ENCODE data around the gene ELP2.

The ELP2 gene

DNA sequence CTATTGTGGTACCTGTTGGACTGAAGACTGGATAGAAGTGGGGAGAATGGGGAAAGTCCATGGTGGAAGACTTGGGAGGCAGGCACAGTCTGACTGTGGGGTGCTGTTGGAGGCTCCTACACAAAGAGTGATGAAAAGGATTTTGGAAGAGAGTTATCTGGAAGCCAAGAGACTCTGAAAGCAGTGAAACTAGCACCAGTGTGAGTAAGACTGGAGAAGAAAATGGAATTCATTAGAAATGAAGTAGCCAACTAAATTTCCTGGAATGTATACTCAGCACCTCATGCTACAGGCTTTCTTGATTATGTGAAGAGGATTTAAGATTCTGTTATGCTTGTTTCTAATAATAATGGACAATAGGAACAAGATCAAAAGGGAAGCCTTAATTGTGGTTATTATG is 27.7 kb downstream of the ELP2 start:
- Histone ChIP-seq H3K18ac (ENCODE audit: low read length) (no peak overlapping the region), H3K27ac (replicated peaks; ENCODE audit: low read length) (no peak overlapping the region), H3K79me1 (ENCODE audit: low read depth, low read length) (peaks cover 1% of the 10 kb centered on the region), H2BK15ac (ENCODE audit: low read length) (no peak overlapping the region), H3K14ac (ENCODE audit: low read length) (no peak overlapping the region), H3K4ac (ENCODE audit: low read length) (no peak overlapping the region), H3K9ac (ENCODE audit: low read depth, low read length, poor library complexity) (no peak overlapping the region), H2AK5ac (ENCODE audit: low read depth, low read length) (no peak overlapping the region), H4K8ac (ENCODE audit: low read depth, low read length) (no peak overlapping the region), H2BK120ac (ENCODE audit: low read depth, low read length) (no peak overlapping the region), H2BK12ac (ENCODE audit: low read length) (no peak overlapping the region), H3K4me2 (ENCODE audit: insufficient read depth, low read length, poor library complexity, severe bottlenecking) (no peak overlapping the region), H3K4me1 (ENCODE audit: control insufficient read depth in 2 of 2, insufficient read depth in 1 of 2, low read depth in 1 of 2, low read length in 2 of 2) (no peaks in the 10 kb centered on the region), H2BK5ac (ENCODE audit: low read length) (no peak overlapping the region), H4K91ac (ENCODE audit: low read depth, low read length, poor library complexity) (no peak overlapping the region), H3K9me3 (replicated peaks in 1 of 2; ENCODE audit: control insufficient read depth in 2 of 2, insufficient read depth in 1 of 2, low read depth in 1 of 2, low read length in 2 of 2) (no peaks in the 10 kb centered on the region), H3K27me3 (ENCODE audit: control insufficient read depth in 3 of 3, insufficient read depth in 3 of 3, low read depth in 1 of 3, low read length in 3 of 3) (no peaks in the 10 kb centered on the region), H3K23ac (ENCODE audit: low read depth, low read length, poor library complexity) (no peak overlapping the region), H3K36me3 (replicated peaks in 1 of 2; ENCODE audit: control insufficient read depth in 2 of 2, insufficient read depth in 2 of 2, low read length in 2 of 2) (peaks cover 24 to 99% of the 10 kb centered on the region in 2 donors), H3K4me3 (ENCODE audit: low read length in 2 of 2) (no peak overlapping the region), H2AFZ (ENCODE audit: low read length) (no peak overlapping the region)
- no peak for DNase-seq (ENCODE audit: low spot score)

DNA sequence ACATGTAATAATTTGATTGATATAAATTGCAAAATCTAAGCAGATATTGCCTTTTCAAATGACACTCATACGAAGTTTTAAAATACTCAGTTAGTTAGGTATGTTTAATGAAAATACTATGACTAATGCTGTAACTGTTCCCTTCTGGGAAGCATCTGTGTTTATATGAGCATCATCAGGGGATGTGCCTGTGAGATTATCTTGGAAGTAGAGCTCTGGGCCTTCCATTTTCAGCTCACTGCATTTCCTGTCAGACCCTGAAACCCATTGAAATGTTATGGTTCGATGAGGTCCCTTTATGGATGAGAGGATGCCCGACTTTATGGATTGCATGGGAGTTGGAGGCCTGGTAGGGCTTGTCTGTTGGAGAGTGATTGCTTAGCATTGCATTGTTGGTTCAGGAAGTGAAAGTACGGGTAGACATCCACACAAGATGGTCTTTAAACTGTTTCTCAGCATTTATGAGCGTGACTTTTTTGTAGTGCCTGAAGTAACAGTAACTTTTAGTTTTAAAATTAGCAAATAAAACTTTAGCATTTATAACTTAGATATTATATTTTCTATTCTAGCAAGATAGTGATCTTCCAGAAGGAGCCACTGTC is 28.7 kb downstream of the ELP2 start:
- Histone ChIP-seq H3K79me1 (ENCODE audit: low read depth, low read length) (peaks cover 1% of the 10 kb centered on the region), H2BK15ac (ENCODE audit: low read length) (no peak overlapping the region), H3K9ac (ENCODE audit: low read depth, low read length, poor library complexity) (no peak overlapping the region), H2AFZ (ENCODE audit: low read length) (no peak overlapping the region), H3K27ac (replicated peaks; ENCODE audit: low read length) (no peak overlapping the region), H4K91ac (ENCODE audit: low read depth, low read length, poor library complexity) (no peak overlapping the region), H2BK5ac (ENCODE audit: low read length) (no peak overlapping the region), H3K23ac (ENCODE audit: low read depth, low read length, poor library complexity) (no peak overlapping the region), H3K14ac (ENCODE audit: low read length) (no peak overlapping the region), H3K4ac (ENCODE audit: low read length) (no peak overlapping the region), H3K4me1 (ENCODE audit: control insufficient read depth in 2 of 2, insufficient read depth in 1 of 2, low read depth in 1 of 2, low read length in 2 of 2) (no peaks in the 10 kb centered on the region), H2BK120ac (ENCODE audit: low read depth, low read length) (no peak overlapping the region), H2BK12ac (ENCODE audit: low read length) (no peak overlapping the region), H4K8ac (ENCODE audit: low read depth, low read length) (no peak overlapping the region), H2AK5ac (ENCODE audit: low read depth, low read length) (no peak overlapping the region), H3K4me3 (ENCODE audit: low read length in 2 of 2) (no peak overlapping the region), H3K4me2 (ENCODE audit: insufficient read depth, low read length, poor library complexity, severe bottlenecking) (no peak overlapping the region), H3K18ac (ENCODE audit: low read length) (no peak overlapping the region), H3K27me3 (ENCODE audit: control insufficient read depth in 3 of 3, insufficient read depth in 3 of 3, low read depth in 1 of 3, low read length in 3 of 3) (no peaks in the 10 kb centered on the region), H3K36me3 (replicated peaks in 1 of 2; ENCODE audit: control insufficient read depth in 2 of 2, insufficient read depth in 2 of 2, low read length in 2 of 2) (peaks cover 23 to 99% of the 10 kb centered on the region in 2 donors), H3K9me3 (replicated peaks in 1 of 2; ENCODE audit: control insufficient read depth in 2 of 2, insufficient read depth in 1 of 2, low read depth in 1 of 2, low read length in 2 of 2) (no peaks in the 10 kb centered on the region)
- WGBS, 2 donors (ENCODE audit: extremely low coverage in 2 of 2, insufficient read length in 2 of 2, insufficient replicate concordance in 1 of 2): no CpG with 5 or more reads among the region's 5 CpGs
- DNase-seq (ENCODE audit: low spot score): no peak

DNA sequence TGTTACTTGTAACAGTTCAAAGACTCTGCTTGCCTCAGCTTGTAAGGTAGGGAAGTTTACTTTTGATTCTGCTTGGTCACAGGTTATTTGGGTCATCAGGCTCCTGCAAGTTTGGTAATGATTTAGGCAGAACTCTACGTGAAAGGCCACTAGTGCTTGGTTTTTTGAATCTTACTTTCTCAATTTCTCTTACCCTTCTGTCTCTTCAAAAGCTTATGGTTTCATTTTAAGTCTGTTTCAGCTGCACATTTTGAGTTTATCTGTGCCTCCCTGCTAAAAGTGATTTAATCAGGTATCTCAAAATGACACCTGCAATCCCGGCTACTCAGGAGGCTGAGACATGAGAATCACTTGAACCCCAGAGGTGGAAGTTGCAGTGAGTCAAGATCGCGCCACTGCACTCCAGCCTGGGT is 31.3 kb downstream of the ELP2 start:
- Histone ChIP-seq H3K27ac (replicated peaks; ENCODE audit: low read length) (no peak overlapping the region), H4K8ac (ENCODE audit: low read depth, low read length) (no peak overlapping the region), H3K4me1 (ENCODE audit: control insufficient read depth in 2 of 2, insufficient read depth in 1 of 2, low read depth in 1 of 2, low read length in 2 of 2) (no peaks in the 10 kb centered on the region), H3K4me2 (ENCODE audit: insufficient read depth, low read length, poor library complexity, severe bottlenecking) (no peak overlapping the region), H2AFZ (ENCODE audit: low read length) (no peak overlapping the region), H3K4ac (ENCODE audit: low read length) (no peak overlapping the region), H3K4me3 (ENCODE audit: low read length in 2 of 2) (no peak overlapping the region), H2BK12ac (ENCODE audit: low read length) (no peak overlapping the region), H3K9me3 (replicated peaks in 1 of 2; ENCODE audit: control insufficient read depth in 2 of 2, insufficient read depth in 1 of 2, low read depth in 1 of 2, low read length in 2 of 2) (no peaks in the 10 kb centered on the region), H3K36me3 (replicated peaks in 1 of 2; ENCODE audit: control insufficient read depth in 2 of 2, insufficient read depth in 2 of 2, low read length in 2 of 2) (peaks cover 24 to 98% of the 10 kb centered on the region in 2 donors), H2BK5ac (ENCODE audit: low read length) (no peak overlapping the region), H3K79me1 (ENCODE audit: low read depth, low read length) (peaks cover 1% of the 10 kb centered on the region), H2BK15ac (ENCODE audit: low read length) (no peak overlapping the region), H4K91ac (ENCODE audit: low read depth, low read length, poor library complexity) (no peak overlapping the region), H3K18ac (ENCODE audit: low read length) (no peak overlapping the region), H3K23ac (ENCODE audit: low read depth, low read length, poor library complexity) (no peak overlapping the region), H2AK5ac (ENCODE audit: low read depth, low read length) (no peak overlapping the region), H3K27me3 (ENCODE audit: control insufficient read depth in 3 of 3, insufficient read depth in 3 of 3, low read depth in 1 of 3, low read length in 3 of 3) (no peaks in the 10 kb centered on the region), H3K14ac (ENCODE audit: low read length) (no peak overlapping the region), H3K9ac (ENCODE audit: low read depth, low read length, poor library complexity) (no peak overlapping the region), H2BK120ac (ENCODE audit: low read depth, low read length) (no peak overlapping the region)
- no CpG with 5 or more reads among the region's 4 CpGs for WGBS, 2 donors (ENCODE audit: extremely low coverage in 2 of 2, insufficient read length in 2 of 2, insufficient replicate concordance in 1 of 2)
- no peak for DNase-seq (ENCODE audit: low spot score)

DNA sequence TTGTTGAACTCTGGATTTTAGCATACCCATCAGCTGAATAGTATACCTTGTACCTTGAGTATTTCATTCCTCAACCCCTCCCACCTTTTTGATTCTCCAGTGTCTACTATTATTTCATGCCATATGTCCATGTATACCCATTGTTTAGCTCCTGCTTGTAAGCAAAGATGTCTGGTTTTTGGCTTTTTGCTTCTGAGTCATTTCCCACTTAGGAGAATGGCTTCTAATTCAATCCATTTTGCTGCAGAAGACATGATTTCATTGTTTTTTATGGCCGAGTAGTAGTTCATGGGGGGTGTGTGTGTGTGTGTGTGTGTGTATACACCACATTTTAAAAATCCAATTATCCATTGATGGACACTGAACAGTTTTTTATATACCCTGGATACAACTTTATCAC is 33.3 kb downstream of the ELP2 start:
- no peak overlapping the region for H3K4ac ChIP-seq (ENCODE audit: low read length)
- H2BK5ac ChIP-seq (ENCODE audit: low read length): no peak overlapping the region
- no CpG with 5 or more reads among the region's 1 CpG for WGBS, 2 donors (ENCODE audit: extremely low coverage in 2 of 2, insufficient read length in 2 of 2, insufficient replicate concordance in 1 of 2)
- no peak overlapping the region for H2BK120ac ChIP-seq (ENCODE audit: low read depth, low read length)
- no peak overlapping the region for H4K91ac ChIP-seq (ENCODE audit: low read depth, low read length, poor library complexity)
- no peak overlapping the region for H2BK15ac ChIP-seq (ENCODE audit: low read length)
- no peak overlapping the region for H3K4me2 ChIP-seq (ENCODE audit: insufficient read depth, low read length, poor library complexity, severe bottlenecking)
- H2AK5ac ChIP-seq (ENCODE audit: low read depth, low read length): no peak overlapping the region
- H3K4me1 ChIP-seq (ENCODE audit: control insufficient read depth in 2 of 2, insufficient read depth in 1 of 2, low read depth in 1 of 2, low read length in 2 of 2): no peaks in the 10 kb centered on the region
- H3K79me1 ChIP-seq (ENCODE audit: low read depth, low read length): no peaks in the 10 kb centered on the region
- no peak overlapping the region for H3K18ac ChIP-seq (ENCODE audit: low read length)
- no peak overlapping the region for H2BK12ac ChIP-seq (ENCODE audit: low read length)
- no peak overlapping the region for H3K9ac ChIP-seq (ENCODE audit: low read depth, low read length, poor library complexity)
- H3K4me3 ChIP-seq (ENCODE audit: low read length in 2 of 2): no peak overlapping the region
- H3K23ac ChIP-seq (ENCODE audit: low read depth, low read length, poor library complexity): no peak overlapping the region
- no peak for DNase-seq (ENCODE audit: low spot score)
- H3K27me3 ChIP-seq (ENCODE audit: control insufficient read depth in 3 of 3, insufficient read depth in 3 of 3, low read depth in 1 of 3, low read length in 3 of 3): no peaks in the 10 kb centered on the region
- no peaks in the 10 kb centered on the region for H3K9me3 ChIP-seq (replicated peaks in 1 of 2; ENCODE audit: control insufficient read depth in 2 of 2, insufficient read depth in 1 of 2, low read depth in 1 of 2, low read length in 2 of 2)
- peaks cover 24 to 96% of the 10 kb centered on the region in 2 donors for H3K36me3 ChIP-seq (replicated peaks in 1 of 2; ENCODE audit: control insufficient read depth in 2 of 2, insufficient read depth in 2 of 2, low read length in 2 of 2)
- H3K27ac ChIP-seq (replicated peaks; ENCODE audit: low read length): no peak overlapping the region
- no peak overlapping the region for H4K8ac ChIP-seq (ENCODE audit: low read depth, low read length)
- H2AFZ ChIP-seq (ENCODE audit: low read length): no peak overlapping the region
- H3K14ac ChIP-seq (ENCODE audit: low read length): no peak overlapping the region
